Common myeloid progenitor, CD34-positive (primary cell): ENCODE results near the gene RASGRP3.

Experiments
- CTCF ChIA-PET: fragments of 350-600 bp; sonication (Branson Sonifier 250); formaldehyde crosslinking; loops from one replicate; lab custom pipeline; 2021; ENCODE audit warnings: antibody characterized with exemption; lab: Charles Lee
- POLR2A ChIA-PET: fragments of 350-600 bp; sonication (Branson Sonifier 250); formaldehyde crosslinking; loops from one replicate; lab custom pipeline; 2021; ENCODE audit warnings: antibody characterized with exemption; lab: Charles Lee
- DNase-seq, 3 donors: peaks; one replicate each; pipeline versions ENCODE4 v3.0.0 to v3.0.0-alpha.2; 2013
- H3K27ac ChIP-seq, 2 experiments: 1 replicate in 1 of 2; 2 replicates in 1 of 2; pipeline ENCODE4 v1.7.0; 2013; ENCODE audit warnings: inconsistent platforms in 2 of 2, low read length in 2 of 2, mild to moderate bottlenecking in 2 of 2, low read depth in 1 of 2, moderate library complexity in 1 of 2; ENCODE audit not compliant: severe bottlenecking in 2 of 2, insufficient read depth in 1 of 2, poor library complexity in 1 of 2
- H3K27me3 ChIP-seq, 5 experiments: replicated peaks in 2 of 5; 1 replicate in 3 of 5; 2 replicates in 2 of 5; pipeline versions ENCODE4 v1.6.1 to v1.7.0; 2013; ENCODE audit warnings: low read length in 4 of 5, mild to moderate bottlenecking in 2 of 5, moderate library complexity in 2 of 5, inconsistent platforms in 1 of 5; ENCODE audit not compliant: insufficient read depth in 5 of 5, control insufficient read depth in 4 of 5
- H3K36me3 ChIP-seq, 4 experiments: 1 replicate in 2 of 4; 2 replicates in 2 of 4; pipeline versions ENCODE4 v1.6.1 to v1.7.0; 2013; ENCODE audit warnings: low read length in 3 of 4, control low read depth in 1 of 4, mild to moderate bottlenecking in 1 of 4; ENCODE audit not compliant: control insufficient read depth in 4 of 4, insufficient read depth in 4 of 4
- H3K4me1 ChIP-seq, 4 experiments: 1 replicate in 3 of 4; 2 replicates in 1 of 4; pipeline versions ENCODE4 v1.6.1 to v1.7.1; 2013; ENCODE audit warnings: low read length in 3 of 4, mild to moderate bottlenecking in 3 of 4, control low read depth in 1 of 4, inconsistent platforms in 1 of 4, moderate library complexity in 1 of 4; ENCODE audit not compliant: control insufficient read depth in 4 of 4, insufficient read depth in 4 of 4; ENCODE audit errors: control extremely low read depth in 1 of 4
- H3K4me3 ChIP-seq, 7 experiments: 1 replicate in 4 of 7; 2 replicates in 3 of 7; pipeline versions ENCODE4 v1.5.1 to v1.7.0; 2013; ENCODE audit warnings: mild to moderate bottlenecking in 7 of 7, low read length in 6 of 7, moderate library complexity in 6 of 7, inconsistent platforms in 2 of 7, low read depth in 2 of 7, control low read depth in 1 of 7; ENCODE audit not compliant: insufficient read depth in 4 of 7, control insufficient read depth in 1 of 7; ENCODE audit errors: extremely low read depth in 1 of 7
- H3K9me3 ChIP-seq, 5 experiments: 1 replicate in 4 of 5; 2 replicates in 1 of 5; pipeline versions ENCODE4 v1.6.1 to v1.7.1; 2013; ENCODE audit warnings: low read length in 4 of 5, mild to moderate bottlenecking in 2 of 5, inconsistent platforms in 1 of 5, low read depth in 1 of 5, moderate library complexity in 1 of 5; ENCODE audit not compliant: control insufficient read depth in 4 of 5, insufficient read depth in 2 of 5; ENCODE audit errors: control extremely low read depth in 1 of 5
- WGBS: methylation state at CpG from one replicate; pipeline ENCODE4 v1.1.5; 2013; ENCODE audit not compliant: insufficient coverage; 5-methylcytosine and 5-hydroxymethylcytosine counted together

The RASGRP3 gene

GRCh38 chr2:33516456-33516995 lies 40.1 kb downstream of the RASGRP3 start:
- ChIA-PET POLR2A (no interaction called here), CTCF (no interaction called here)
- H3K4me3 ChIP-seq: no peak overlapping the region
- no peaks in the 10 kb centered on the region for H3K27me3 ChIP-seq
- no peak overlapping the region for H3K27ac ChIP-seq
- no CpG with 5 or more reads among the region's 2 CpGs for WGBS
- H3K36me3 ChIP-seq: peaks cover 0 to 6% (median 2%) of the 10 kb centered on the region in 4 experiments
- DNase-seq: no peak
- no peaks in the 10 kb centered on the region for H3K9me3 ChIP-seq
- H3K4me1 ChIP-seq: no peaks in the 10 kb centered on the region

- ChIA-PET CTCF (no interaction called here), POLR2A (interaction anchor here (0.6 kb wide), 1 partner anchor 42 kb away, joined by 5 read pairs; the partner anchor contains the start of gene RASGRP3)
- no peaks in the 10 kb centered on the region for H3K9me3 ChIP-seq
- peaks cover 0 to 6% (median 2%) of the 10 kb centered on the region in 4 experiments for H3K36me3 ChIP-seq
- H3K4me1 ChIP-seq: no peaks in the 10 kb centered on the region
- DNase-seq: no peak
- no peak overlapping the region for H3K4me3 ChIP-seq
- no peaks in the 10 kb centered on the region for H3K27me3 ChIP-seq
- 71% methylated on average over 1 of the region's 2 CpGs for WGBS
- H3K27ac ChIP-seq: no peak overlapping the region
Observed at GRCh38 chr2:33518200-33518599, 41.8 kb downstream of the RASGRP3 start.

- ChIA-PET CTCF (interaction anchor here (1.8 kb wide), 1 partner anchor 15 kb away, joined by 4 read pairs; no protein-coding TSS in a partner anchor), POLR2A (no interaction called here)
- WGBS: no CpG with 5 or more reads among the region's 1 CpG
- H3K4me3 ChIP-seq: no peak overlapping the region
- H3K4me1 ChIP-seq: no peaks in the 10 kb centered on the region
- H3K9me3 ChIP-seq: no peaks in the 10 kb centered on the region
- H3K27ac ChIP-seq: no peak overlapping the region
- peaks cover 0 to 6% (median 2%) of the 10 kb centered on the region in 4 experiments for H3K36me3 ChIP-seq
- H3K27me3 ChIP-seq: no peaks in the 10 kb centered on the region
- DNase-seq: no peak
Observed at GRCh38 chr2:33518929-33519328, 42.5 kb downstream of the RASGRP3 start.

- POLR2A ChIA-PET: interaction anchor here (0.7 kb wide), 1 partner anchor 1794 kb away, joined by 3 read pairs; no protein-coding TSS in a partner anchor
- Histone ChIP-seq H3K27me3 (no peaks in the 10 kb centered on the region), H3K36me3 (no peaks in the 10 kb centered on the region), H3K4me3 (no peak overlapping the region), H3K9me3 (no peaks in the 10 kb centered on the region), H3K4me1 (peaks cover 6 to 14% (median 8%) of the 10 kb centered on the region in 4 experiments), H3K27ac (no peak overlapping the region)
- CTCF ChIA-PET: interaction anchor here (1.1 kb wide), 1 partner anchor 9 kb away, joined by 3 read pairs; no protein-coding TSS in a partner anchor
- DNase-seq: no peak
- 100% methylated on average over 1 of the region's 1 CpG for WGBS
Observed at GRCh38 chr2:33521791-33522281, 45.4 kb downstream of the RASGRP3 start.

- no peaks in the 10 kb centered on the region for H3K27me3 ChIP-seq
- peaks cover 7 to 21% (median 9%) of the 10 kb centered on the region in 4 experiments for H3K4me1 ChIP-seq
- no peaks in the 10 kb centered on the region for H3K9me3 ChIP-seq
- H3K4me3 ChIP-seq: no peak overlapping the region
- 80% methylated on average over 1 of the region's 4 CpGs for WGBS
- H3K27ac ChIP-seq: no peak overlapping the region
- H3K36me3 ChIP-seq: no peaks in the 10 kb centered on the region
- no peak for DNase-seq
- ChIA-PET CTCF (no interaction called here), POLR2A (no interaction called here)
Observed at GRCh38 chr2:33522576-33522975, 46.1 kb downstream of the RASGRP3 start.

GRCh38 chr2:33525666-33526065 lies 49.2 kb downstream of the RASGRP3 start:
- no peak overlapping the region for H3K27ac ChIP-seq
- 100% methylated on average over 4 of the region's 6 CpGs for WGBS
- H3K9me3 ChIP-seq: no peaks in the 10 kb centered on the region
- POLR2A ChIA-PET: no interaction called here
- no peak for DNase-seq
- CTCF ChIA-PET: no interaction called here
- H3K36me3 ChIP-seq: no peaks in the 10 kb centered on the region
- H3K4me1 ChIP-seq: peaks cover 13 to 35% (median 23%) of the 10 kb centered on the region in 4 experiments
- no peak overlapping the region for H3K4me3 ChIP-seq
- no peaks in the 10 kb centered on the region for H3K27me3 ChIP-seq

- H3K36me3 ChIP-seq: no peaks in the 10 kb centered on the region
- ChIA-PET CTCF (no interaction called here), POLR2A (no interaction called here)
- DNase-seq: peak in 2 of 3 donors; percentile 79 to 86
- peaks cover 13 to 35% (median 23%) of the 10 kb centered on the region in 4 experiments for H3K4me1 ChIP-seq
- no peaks in the 10 kb centered on the region for H3K27me3 ChIP-seq
- H3K4me3 ChIP-seq: no peak overlapping the region
- peak overlapping the region in 1 of 2 experiments; percentile 31 for H3K27ac ChIP-seq
- no CpG with 5 or more reads among the region's 2 CpGs for WGBS
- no peaks in the 10 kb centered on the region for H3K9me3 ChIP-seq
Observed at GRCh38 chr2:33526132-33526531, 49.7 kb downstream of the RASGRP3 start.
